Ectodermal cell (in vitro differentiated cells): ENCODE measurements around the gene DHRS4L2.
"Not testable (repeated sequence)": the region's sequence is repeated elsewhere in the genome, so short reads cannot be mapped to it uniquely, and the experiment has no call there.

Experiments
- H3K27ac ChIP-seq: 2 replicates; pipeline ENCODE4 v1.7.0; 2013; ENCODE audit warnings: mild to moderate bottlenecking, low read depth, low read length; ENCODE audit not compliant: insufficient read depth, poor library complexity, severe bottlenecking
- H3K27me3 ChIP-seq: 2 replicates; pipeline ENCODE4 v1.7.0; 2013; ENCODE audit warnings: mild to moderate bottlenecking, low read length; ENCODE audit not compliant: insufficient read depth, control insufficient read depth, poor library complexity, severe bottlenecking
- H3K36me3 ChIP-seq: one replicate; pipeline ENCODE4 v1.7.0; 2013; ENCODE audit warnings: low read length; ENCODE audit not compliant: control insufficient read depth, insufficient read depth
- H3K4me1 ChIP-seq: one replicate; pipeline ENCODE4 v1.7.0; 2013; ENCODE audit warnings: low read length; ENCODE audit not compliant: control insufficient read depth, insufficient read depth
- H3K4me3 ChIP-seq: 2 replicates; pipeline ENCODE4 v1.7.0; 2013; ENCODE audit warnings: low read depth, low read length, control low read depth; ENCODE audit not compliant: insufficient read depth
- H3K9me3 ChIP-seq: 2 replicates; pipeline ENCODE4 v1.7.0; 2013; ENCODE audit warnings: mild to moderate bottlenecking, low read length, moderate library complexity; ENCODE audit not compliant: control insufficient read depth
- WGBS, 2 experiments: methylation state at CpG; one replicate each; pipeline ENCODE4 v1.1.7; 2013; ENCODE audit warnings: missing lambda C conversion rate in 2 of 2; 5-methylcytosine and 5-hydroxymethylcytosine counted together

DHRS4L2 gene

GRCh38 chr14:23996825-23997224 is 8.1 kb downstream of the DHRS4L2 start:
- H3K9me3 ChIP-seq, H3K27me3 ChIP-seq, H3K4me3 ChIP-seq, H3K4me1 ChIP-seq, H3K27ac ChIP-seq, H3K36me3 ChIP-seq: not testable (repeated sequence)
- WGBS, 2 experiments = no CpG with 5 or more reads among the region's 2 CpGs

GRCh38 chr14:23999640-24000039 is 10.9 kb downstream of the DHRS4L2 start:
- H3K4me3 ChIP-seq, H3K4me1 ChIP-seq, H3K9me3 ChIP-seq, H3K27ac ChIP-seq, H3K27me3 ChIP-seq, H3K36me3 ChIP-seq: not testable (repeated sequence)
- WGBS, 2 experiments = no CpG with 5 or more reads among the region's 5 CpGs

GRCh38 chr14:24001078-24001477 is 12.3 kb downstream of the DHRS4L2 start:
- H3K27ac ChIP-seq, H3K27me3 ChIP-seq, H3K4me1 ChIP-seq, H3K36me3 ChIP-seq, H3K4me3 ChIP-seq, H3K9me3 ChIP-seq: not testable (repeated sequence)

- H3K27me3 ChIP-seq, H3K4me1 ChIP-seq, H3K4me3 ChIP-seq, H3K9me3 ChIP-seq, H3K36me3 ChIP-seq, H3K27ac ChIP-seq: not testable (repeated sequence)
- WGBS, 2 experiments = no CpG with 5 or more reads among the region's 2 CpGs
These were observed 12.9 kb downstream of the DHRS4L2 start for GRCh38 chr14:24001679-24002078.

- WGBS, 2 experiments = 15 to 22% methylated on average over 5 to 6 of the region's 15 CpGs
- not testable (repeated sequence) for H3K36me3 ChIP-seq, H3K27me3 ChIP-seq, H3K4me3 ChIP-seq, H3K4me1 ChIP-seq, H3K9me3 ChIP-seq, H3K27ac ChIP-seq
These were observed 17.7 kb downstream of the DHRS4L2 start for GRCh38 chr14:24006471-24006816.

GRCh38 chr14:24006817-24007652 is 18.3 kb downstream of the DHRS4L2 start:
- not testable (repeated sequence) for H3K27ac ChIP-seq, H3K9me3 ChIP-seq, H3K4me3 ChIP-seq, H3K36me3 ChIP-seq, H3K4me1 ChIP-seq, H3K27me3 ChIP-seq
- WGBS, 2 experiments = 10 to 14% methylated on average over 44 to 53 of the region's 62 CpGs

- H3K27me3 ChIP-seq = no peaks in the 10 kb centered on the region
- 70 to 71% methylated on average over 2 of the region's 2 CpGs for WGBS, 2 experiments
- no peaks in the 10 kb centered on the region for H3K36me3 ChIP-seq
- no peak overlapping the region for H3K27ac ChIP-seq
- no peak overlapping the region for H3K4me3 ChIP-seq
- H3K4me1 ChIP-seq = peaks cover 3% of the 10 kb centered on the region
- H3K9me3 ChIP-seq = no peaks in the 10 kb centered on the region
These were observed 22.3 kb downstream of the DHRS4L2 start for GRCh38 chr14:24011051-24011450.

- H3K4me3 ChIP-seq, H3K27me3 ChIP-seq, H3K9me3 ChIP-seq, H3K27ac ChIP-seq, H3K4me1 ChIP-seq, H3K36me3 ChIP-seq: not testable (repeated sequence)
- 37 to 52% methylated on average over 4 of the region's 4 CpGs for WGBS, 2 experiments
These were observed 24.1 kb downstream of the DHRS4L2 start for GRCh38 chr14:24012726-24013273.

GRCh38 chr14:24013654-24014514 is 25.2 kb downstream of the DHRS4L2 start:
- no peaks in the 10 kb centered on the region for H3K36me3 ChIP-seq
- no peaks in the 10 kb centered on the region for H3K9me3 ChIP-seq
- peaks cover 3% of the 10 kb centered on the region for H3K4me1 ChIP-seq
- 43 to 50% methylated on average over 11 to 12 of the region's 12 CpGs for WGBS, 2 experiments
- H3K4me3 ChIP-seq = no peak overlapping the region
- H3K27ac ChIP-seq = no peak overlapping the region
- H3K27me3 ChIP-seq = no peaks in the 10 kb centered on the region

GRCh38 chr14:24015745-24016144 is 27.0 kb downstream of the DHRS4L2 start:
- not testable (repeated sequence) for H3K36me3 ChIP-seq, H3K27me3 ChIP-seq, H3K9me3 ChIP-seq, H3K4me3 ChIP-seq, H3K27ac ChIP-seq, H3K4me1 ChIP-seq
- 93 to 94% methylated on average over 6 of the region's 6 CpGs for WGBS, 2 experiments
